ENCODE data around the gene LPO. TPM values are rescaled to one million over a fixed set of nuclear protein-coding genes. Genes with fewer than 3 reads are reported as not detected.

Gene LPO
- total and polyA plus RNA-seq, 9 of the 15 experiments (the other 6 are each of a cell fraction or from before 2014, with no cell fraction given), result 0.07 to 0.11 TPM; not detected in 7

DNA sequence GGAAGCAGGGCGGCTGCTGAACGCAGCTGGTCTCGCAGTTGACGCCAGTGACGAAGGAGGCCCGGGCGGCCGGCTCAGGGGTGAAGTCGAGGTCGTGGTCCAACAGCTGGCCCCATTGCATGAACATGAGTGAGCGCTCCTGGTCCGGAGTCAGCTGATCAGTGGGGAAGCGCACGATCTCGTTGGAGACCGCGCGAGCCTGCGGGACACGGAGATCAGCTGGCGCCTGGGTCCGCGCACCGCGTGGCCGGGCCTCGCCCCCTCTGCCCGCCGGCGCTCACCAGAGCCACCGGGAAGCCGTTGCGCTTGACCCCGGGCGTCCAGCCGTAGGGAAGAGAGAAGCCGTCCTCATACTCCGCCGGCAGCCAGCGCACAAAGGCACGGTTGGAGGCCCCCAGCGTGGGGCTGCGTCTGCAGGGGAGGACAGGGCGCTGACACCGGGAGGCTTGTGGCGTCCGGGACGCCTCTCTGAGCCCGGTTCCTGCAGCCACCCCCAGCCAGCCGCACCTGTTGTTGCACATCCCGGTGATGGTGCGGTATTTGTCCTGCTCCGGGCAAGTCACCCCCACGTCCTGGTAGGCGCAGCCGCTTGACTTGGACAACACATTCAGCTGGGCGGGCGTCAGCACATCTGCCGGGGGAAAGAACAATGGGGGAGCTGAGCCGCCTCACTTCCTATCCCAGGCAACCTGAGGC, 40.8 kb downstream of the LPO start (continued):
- TF ChIP-seq, protein P1, sequence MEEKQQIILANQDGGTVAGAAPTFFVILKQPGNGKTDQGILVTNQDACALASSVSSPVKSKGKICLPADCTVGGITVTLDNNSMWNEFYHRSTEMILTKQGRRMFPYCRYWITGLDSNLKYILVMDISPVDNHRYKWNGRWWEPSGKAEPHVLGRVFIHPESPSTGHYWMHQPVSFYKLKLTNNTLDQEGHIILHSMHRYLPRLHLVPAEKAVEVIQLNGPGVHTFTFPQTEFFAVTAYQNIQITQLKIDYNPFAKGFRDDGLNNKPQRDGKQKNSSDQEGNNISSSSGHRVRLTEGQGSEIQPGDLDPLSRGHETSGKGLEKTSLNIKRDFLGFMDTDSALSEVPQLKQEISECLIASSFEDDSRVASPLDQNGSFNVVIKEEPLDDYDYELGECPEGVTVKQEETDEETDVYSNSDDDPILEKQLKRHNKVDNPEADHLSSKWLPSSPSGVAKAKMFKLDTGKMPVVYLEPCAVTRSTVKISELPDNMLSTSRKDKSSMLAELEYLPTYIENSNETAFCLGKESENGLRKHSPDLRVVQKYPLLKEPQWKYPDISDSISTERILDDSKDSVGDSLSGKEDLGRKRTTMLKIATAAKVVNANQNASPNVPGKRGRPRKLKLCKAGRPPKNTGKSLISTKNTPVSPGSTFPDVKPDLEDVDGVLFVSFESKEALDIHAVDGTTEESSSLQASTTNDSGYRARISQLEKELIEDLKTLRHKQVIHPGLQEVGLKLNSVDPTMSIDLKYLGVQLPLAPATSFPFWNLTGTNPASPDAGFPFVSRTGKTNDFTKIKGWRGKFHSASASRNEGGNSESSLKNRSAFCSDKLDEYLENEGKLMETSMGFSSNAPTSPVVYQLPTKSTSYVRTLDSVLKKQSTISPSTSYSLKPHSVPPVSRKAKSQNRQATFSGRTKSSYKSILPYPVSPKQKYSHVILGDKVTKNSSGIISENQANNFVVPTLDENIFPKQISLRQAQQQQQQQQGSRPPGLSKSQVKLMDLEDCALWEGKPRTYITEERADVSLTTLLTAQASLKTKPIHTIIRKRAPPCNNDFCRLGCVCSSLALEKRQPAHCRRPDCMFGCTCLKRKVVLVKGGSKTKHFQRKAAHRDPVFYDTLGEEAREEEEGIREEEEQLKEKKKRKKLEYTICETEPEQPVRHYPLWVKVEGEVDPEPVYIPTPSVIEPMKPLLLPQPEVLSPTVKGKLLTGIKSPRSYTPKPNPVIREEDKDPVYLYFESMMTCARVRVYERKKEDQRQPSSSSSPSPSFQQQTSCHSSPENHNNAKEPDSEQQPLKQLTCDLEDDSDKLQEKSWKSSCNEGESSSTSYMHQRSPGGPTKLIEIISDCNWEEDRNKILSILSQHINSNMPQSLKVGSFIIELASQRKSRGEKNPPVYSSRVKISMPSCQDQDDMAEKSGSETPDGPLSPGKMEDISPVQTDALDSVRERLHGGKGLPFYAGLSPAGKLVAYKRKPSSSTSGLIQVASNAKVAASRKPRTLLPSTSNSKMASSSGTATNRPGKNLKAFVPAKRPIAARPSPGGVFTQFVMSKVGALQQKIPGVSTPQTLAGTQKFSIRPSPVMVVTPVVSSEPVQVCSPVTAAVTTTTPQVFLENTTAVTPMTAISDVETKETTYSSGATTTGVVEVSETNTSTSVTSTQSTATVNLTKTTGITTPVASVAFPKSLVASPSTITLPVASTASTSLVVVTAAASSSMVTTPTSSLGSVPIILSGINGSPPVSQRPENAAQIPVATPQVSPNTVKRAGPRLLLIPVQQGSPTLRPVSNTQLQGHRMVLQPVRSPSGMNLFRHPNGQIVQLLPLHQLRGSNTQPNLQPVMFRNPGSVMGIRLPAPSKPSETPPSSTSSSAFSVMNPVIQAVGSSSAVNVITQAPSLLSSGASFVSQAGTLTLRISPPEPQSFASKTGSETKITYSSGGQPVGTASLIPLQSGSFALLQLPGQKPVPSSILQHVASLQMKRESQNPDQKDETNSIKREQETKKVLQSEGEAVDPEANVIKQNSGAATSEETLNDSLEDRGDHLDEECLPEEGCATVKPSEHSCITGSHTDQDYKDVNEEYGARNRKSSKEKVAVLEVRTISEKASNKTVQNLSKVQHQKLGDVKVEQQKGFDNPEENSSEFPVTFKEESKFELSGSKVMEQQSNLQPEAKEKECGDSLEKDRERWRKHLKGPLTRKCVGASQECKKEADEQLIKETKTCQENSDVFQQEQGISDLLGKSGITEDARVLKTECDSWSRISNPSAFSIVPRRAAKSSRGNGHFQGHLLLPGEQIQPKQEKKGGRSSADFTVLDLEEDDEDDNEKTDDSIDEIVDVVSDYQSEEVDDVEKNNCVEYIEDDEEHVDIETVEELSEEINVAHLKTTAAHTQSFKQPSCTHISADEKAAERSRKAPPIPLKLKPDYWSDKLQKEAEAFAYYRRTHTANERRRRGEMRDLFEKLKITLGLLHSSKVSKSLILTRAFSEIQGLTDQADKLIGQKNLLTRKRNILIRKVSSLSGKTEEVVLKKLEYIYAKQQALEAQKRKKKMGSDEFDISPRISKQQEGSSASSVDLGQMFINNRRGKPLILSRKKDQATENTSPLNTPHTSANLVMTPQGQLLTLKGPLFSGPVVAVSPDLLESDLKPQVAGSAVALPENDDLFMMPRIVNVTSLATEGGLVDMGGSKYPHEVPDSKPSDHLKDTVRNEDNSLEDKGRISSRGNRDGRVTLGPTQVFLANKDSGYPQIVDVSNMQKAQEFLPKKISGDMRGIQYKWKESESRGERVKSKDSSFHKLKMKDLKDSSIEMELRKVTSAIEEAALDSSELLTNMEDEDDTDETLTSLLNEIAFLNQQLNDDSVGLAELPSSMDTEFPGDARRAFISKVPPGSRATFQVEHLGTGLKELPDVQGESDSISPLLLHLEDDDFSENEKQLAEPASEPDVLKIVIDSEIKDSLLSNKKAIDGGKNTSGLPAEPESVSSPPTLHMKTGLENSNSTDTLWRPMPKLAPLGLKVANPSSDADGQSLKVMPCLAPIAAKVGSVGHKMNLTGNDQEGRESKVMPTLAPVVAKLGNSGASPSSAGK (IDR thresholded peaks at IDR 0.05), result peak; percentile 51
- 0 out of 2 replicates have a peak, but pooled peaks have one; percentile 14 for TF ChIP-seq RBFOX2 (IDR thresholded peaks at IDR 0.05; ENCODE audit: low read depth, low read length)
- TF ChIP-seq, protein P2, sequence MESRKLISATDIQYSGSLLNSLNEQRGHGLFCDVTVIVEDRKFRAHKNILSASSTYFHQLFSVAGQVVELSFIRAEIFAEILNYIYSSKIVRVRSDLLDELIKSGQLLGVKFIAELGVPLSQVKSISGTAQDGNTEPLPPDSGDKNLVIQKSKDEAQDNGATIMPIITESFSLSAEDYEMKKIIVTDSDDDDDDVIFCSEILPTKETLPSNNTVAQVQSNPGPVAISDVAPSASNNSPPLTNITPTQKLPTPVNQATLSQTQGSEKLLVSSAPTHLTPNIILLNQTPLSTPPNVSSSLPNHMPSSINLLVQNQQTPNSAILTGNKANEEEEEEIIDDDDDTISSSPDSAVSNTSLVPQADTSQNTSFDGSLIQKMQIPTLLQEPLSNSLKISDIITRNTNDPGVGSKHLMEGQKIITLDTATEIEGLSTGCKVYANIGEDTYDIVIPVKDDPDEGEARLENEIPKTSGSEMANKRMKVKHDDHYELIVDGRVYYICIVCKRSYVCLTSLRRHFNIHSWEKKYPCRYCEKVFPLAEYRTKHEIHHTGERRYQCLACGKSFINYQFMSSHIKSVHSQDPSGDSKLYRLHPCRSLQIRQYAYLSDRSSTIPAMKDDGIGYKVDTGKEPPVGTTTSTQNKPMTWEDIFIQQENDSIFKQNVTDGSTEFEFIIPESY (CRISPR knock-in tag; IDR thresholded peaks at IDR 0.05), result peak; percentile 87
- TF ChIP-seq CHD2 (IDR thresholded peaks at IDR 0.05; ENCODE audit: low read depth, low read length), result peak; percentile 65; the same call in 1 of the 2 replicates
- TF ChIP-seq FIP1L1 (IDR thresholded peaks at IDR 0.05; ENCODE audit: low read depth, low read length, poor library complexity, severe bottlenecking), result peak; percentile 18

All from K562 (cell line).